Subcutaneous abdominal adipose tissue (tissue), 5 donors: ENCODE measurements around the gene ROR2.
A peak's percentile ranks its signal among the peaks of the same experiment; 100 is the strongest.
"Not testable (repeated sequence)": the region's sequence is repeated elsewhere in the genome, so short reads cannot be mapped to it uniquely, and the experiment has no call there.

ENCODE experiments used
- H3K27ac ChIP-seq: one replicate; pipeline ENCODE4 v1.7.0; 2013; ENCODE audit warnings: low read depth, mild to moderate bottlenecking, inconsistent platforms, low read length, moderate library complexity
- H3K27me3 ChIP-seq, 5 donors: one replicate each; pipeline ENCODE4 v1.7.0; 2013; ENCODE audit warnings: low read length in 5 of 5, inconsistent platforms in 1 of 5; ENCODE audit not compliant: control insufficient read depth in 5 of 5, insufficient read depth in 4 of 5
- H3K36me3 ChIP-seq, 5 donors: one replicate each; pipeline ENCODE4 v1.7.0; 2013; ENCODE audit warnings: low read length in 5 of 5; ENCODE audit not compliant: control insufficient read depth in 5 of 5, insufficient read depth in 5 of 5
- H3K4me1 ChIP-seq, 5 donors: one replicate each; pipeline ENCODE4 v1.7.0; 2013; ENCODE audit warnings: low read length in 5 of 5, mild to moderate bottlenecking in 3 of 5, moderate library complexity in 1 of 5; ENCODE audit not compliant: control insufficient read depth in 5 of 5, insufficient read depth in 5 of 5
- H3K4me3 ChIP-seq, 5 donors: one replicate each; pipeline ENCODE4 v1.7.0; 2013; ENCODE audit warnings: low read length in 5 of 5, low read depth in 1 of 5
- H3K9ac ChIP-seq, 5 donors: one replicate each; pipeline ENCODE4 v1.7.0; 2013; ENCODE audit warnings: low read length in 5 of 5, mild to moderate bottlenecking in 4 of 5, moderate library complexity in 3 of 5
- H3K9me3 ChIP-seq, 5 donors: one replicate each; pipeline ENCODE4 v1.7.0; 2013; ENCODE audit warnings: low read length in 5 of 5; ENCODE audit not compliant: control insufficient read depth in 5 of 5
- donor health status: healthy.
- donor health status: healthy.
- donor health status: healthy.
- donor health status: healthy.
- donor health status: healthy.

Gene ROR2

GRCh38 chr9:91914404-91914803 is 35.6 kb downstream of the ROR2 start:
- H3K27ac ChIP-seq = no peak overlapping the region
- no peaks in the 10 kb centered on the region for H3K36me3 ChIP-seq
- H3K4me3 ChIP-seq = no peak overlapping the region
- no peak overlapping the region for H3K9ac ChIP-seq
- H3K9me3 ChIP-seq = no peaks in the 10 kb centered on the region
- no peaks in the 10 kb centered on the region for H3K4me1 ChIP-seq
- peaks cover 0 to 11% (median 3%) of the 10 kb centered on the region in 5 donors for H3K27me3 ChIP-seq

- Histone ChIP-seq H3K9ac (no peak overlapping the region), H3K36me3 (no peaks in the 10 kb centered on the region), H3K4me1 (no peaks in the 10 kb centered on the region), H3K27me3 (peaks cover 0 to 11% (median 3%) of the 10 kb centered on the region in 5 donors), H3K27ac (no peak overlapping the region), H3K4me3 (no peak overlapping the region), H3K9me3 (no peaks in the 10 kb centered on the region)
Measured at GRCh38 chr9:91913986-91914385, 36.0 kb downstream of the ROR2 start.

GRCh38 chr9:91913096-91913495 is 36.9 kb downstream of the ROR2 start:
- Histone ChIP-seq H3K27ac (no peak overlapping the region), H3K4me1 (no peaks in the 10 kb centered on the region), H3K4me3 (no peak overlapping the region), H3K36me3 (no peaks in the 10 kb centered on the region), H3K27me3 (peaks cover 0 to 11% (median 3%) of the 10 kb centered on the region in 5 donors), H3K9me3 (no peaks in the 10 kb centered on the region), H3K9ac (no peak overlapping the region)

- H3K9ac ChIP-seq = no peak overlapping the region
- H3K4me3 ChIP-seq = no peak overlapping the region
- no peak overlapping the region for H3K27ac ChIP-seq
- no peaks in the 10 kb centered on the region for H3K36me3 ChIP-seq
- H3K4me1 ChIP-seq = no peaks in the 10 kb centered on the region
- H3K27me3 ChIP-seq = peaks cover 0 to 8% (median 0%) of the 10 kb centered on the region in 5 donors
- H3K9me3 ChIP-seq = no peaks in the 10 kb centered on the region
Measured at GRCh38 chr9:91911657-91912056, 38.4 kb downstream of the ROR2 start.

GRCh38 chr9:91909256-91909655 is 40.8 kb downstream of the ROR2 start:
- H3K27me3 ChIP-seq, H3K9ac ChIP-seq, H3K4me3 ChIP-seq, H3K27ac ChIP-seq, H3K4me1 ChIP-seq, H3K9me3 ChIP-seq, H3K36me3 ChIP-seq: not testable (repeated sequence)

GRCh38 chr9:91908746-91909145 is 41.3 kb downstream of the ROR2 start:
- Histone ChIP-seq H3K9me3 (no peaks in the 10 kb centered on the region), H3K4me3 (no peak overlapping the region), H3K9ac (no peak overlapping the region), H3K27ac (no peak overlapping the region), H3K4me1 (peaks cover 0 to 7% (median 0%) of the 10 kb centered on the region in 5 donors), H3K27me3 (peaks cover 0 to 4% (median 0%) of the 10 kb centered on the region in 5 donors), H3K36me3 (no peaks in the 10 kb centered on the region)

- Histone ChIP-seq H3K36me3 (no peaks in the 10 kb centered on the region), H3K9me3 (no peaks in the 10 kb centered on the region), H3K27me3 (peaks cover 0 to 4% (median 0%) of the 10 kb centered on the region in 5 donors), H3K27ac (no peak overlapping the region), H3K4me3 (no peak overlapping the region), H3K4me1 (peaks cover 0 to 7% (median 0%) of the 10 kb centered on the region in 5 donors), H3K9ac (no peak overlapping the region)
Measured at GRCh38 chr9:91908293-91908623, 41.8 kb downstream of the ROR2 start.

- H3K4me1 ChIP-seq = peaks cover 0 to 7% (median 0%) of the 10 kb centered on the region in 5 donors
- H3K27me3 ChIP-seq = peaks cover 0 to 4% (median 0%) of the 10 kb centered on the region in 5 donors
- H3K9ac ChIP-seq = no peak overlapping the region
- no peaks in the 10 kb centered on the region for H3K36me3 ChIP-seq
- H3K4me3 ChIP-seq = no peak overlapping the region
- H3K27ac ChIP-seq = no peak overlapping the region
- no peaks in the 10 kb centered on the region for H3K9me3 ChIP-seq
Measured at GRCh38 chr9:91907484-91908292, 42.3 kb downstream of the ROR2 start.

GRCh38 chr9:91905991-91906469 is 44.0 kb downstream of the ROR2 start:
- Histone ChIP-seq H3K4me3 (peak overlapping the region; percentile 46 to 59 (median 55)), H3K27me3 (peaks cover 0 to 4% (median 0%) of the 10 kb centered on the region in 5 donors), H3K9me3 (no peaks in the 10 kb centered on the region), H3K27ac (no peak overlapping the region), H3K36me3 (no peaks in the 10 kb centered on the region), H3K4me1 (peaks cover 0 to 7% (median 0%) of the 10 kb centered on the region in 5 donors), H3K9ac (peak overlapping the region in 1 of 5 donors; percentile 8)

DNA sequence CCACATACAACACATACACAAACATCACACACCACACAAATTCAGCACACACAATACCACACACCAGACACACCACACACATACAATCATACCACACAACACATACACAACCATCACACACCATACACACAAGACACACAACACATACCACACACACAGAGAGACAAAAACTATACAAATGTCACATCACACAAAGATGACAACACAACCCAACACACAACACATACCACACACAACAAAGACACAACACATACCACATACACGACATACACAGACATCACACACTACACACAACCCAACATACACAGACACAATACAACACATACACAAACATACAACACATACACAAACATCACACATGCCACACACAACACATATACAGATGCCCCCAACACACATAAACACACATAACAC is 44.8 kb downstream of the ROR2 start:
- no peaks in the 10 kb centered on the region for H3K36me3 ChIP-seq
- H3K4me1 ChIP-seq = peaks cover 0 to 10% (median 4%) of the 10 kb centered on the region in 5 donors
- H3K27me3 ChIP-seq = peaks cover 0 to 4% (median 0%) of the 10 kb centered on the region in 5 donors
- no peak overlapping the region for H3K27ac ChIP-seq
- H3K4me3 ChIP-seq = no peak overlapping the region
- no peaks in the 10 kb centered on the region for H3K9me3 ChIP-seq
- no peak overlapping the region for H3K9ac ChIP-seq
